ENCODE results near the gene NTNG1. TPM values are rescaled to one million over a fixed set of nuclear protein-coding genes. Genes with fewer than 3 reads are reported as not detected.

NTNG1 gene
- total and polyA plus RNA-seq, 2 of the 13 experiments (the other 11 are each of a cell fraction or from before 2014, with no cell fraction given), result not detected

GRCh38 chr1:107430540-107431228 lies 289.8 kb downstream of the NTNG1 start (continued):
- TF ChIP-seq NFAT5 (CRISPR knock-in tag; IDR thresholded peaks at IDR 0.05) (no peak), SYNCRIP (IDR thresholded peaks at IDR 0.05; ENCODE audit: insufficient read depth, low read depth, low read length) (no peak), ZNF704 (CRISPR knock-in tag; IDR thresholded peaks at IDR 0.05; ENCODE audit: borderline replicate concordance) (no peak), IRF2 (CRISPR knock-in tag; IDR thresholded peaks at IDR 0.05) (peak; percentile 54; the same call in 1 of the 2 replicates), ZNF367 (CRISPR knock-in tag; IDR thresholded peaks at IDR 0.05; ENCODE audit: borderline replicate concordance) (no peak), KAT8 (CRISPR knock-in tag; IDR thresholded peaks at IDR 0.05) (peak; percentile 59; the same call in 1 of the 2 replicates), CREB3 (CRISPR knock-in tag; IDR thresholded peaks at IDR 0.05) (no peak), ZNF329 (CRISPR knock-in tag; IDR thresholded peaks at IDR 0.05; ENCODE audit: low read depth) (no peak), SRSF1 (optimal IDR thresholded peaks at IDR 0.05; ENCODE audit: low read depth, low read length) (no peak), NR3C1 (CRISPR knock-in tag; IDR thresholded peaks at IDR 0.05) (no peak), BORCS8-MEF2B (CRISPR knock-in tag; IDR thresholded peaks at IDR 0.05) (no peak), ZBTB39 (CRISPR knock-in tag; IDR thresholded peaks at IDR 0.05) (no peak), ZBTB7A (CRISPR knock-in tag; IDR thresholded peaks at IDR 0.05) (no peak), HMG20B (CRISPR knock-in tag; conservative IDR thresholded peaks at IDR 0.05) (no peak), IKZF5 (CRISPR knock-in tag; IDR thresholded peaks at IDR 0.05) (no peak), ZNF331 (CRISPR knock-in tag; IDR thresholded peaks at IDR 0.05) (peak; percentile 74; the same call in 1 of the 2 replicates), FOXP1 (IDR thresholded peaks at IDR 0.05) (peak; percentile 68; the same call in 1 of the 2 replicates), FOXP1 (CRISPR knock-in tag; IDR thresholded peaks at IDR 0.05) (peak; percentile 84), RCOR2 (CRISPR knock-in tag; IDR thresholded peaks at IDR 0.05) (no peak)
